NCI-H2196 (cell line): ENCODE results near the gene FAM187B.
"Not testable (repeated sequence)": the region's sequence is repeated elsewhere in the genome, so short reads cannot be mapped to it uniquely, and the experiment has no call there.

Source experiments
- DNase-seq: peaks from one replicate; lab custom pipeline; 2025; ENCODE audit not compliant: unreplicated experiment; lab: John Stamatoyannopoulos, UW

FAM187B gene

DNA sequence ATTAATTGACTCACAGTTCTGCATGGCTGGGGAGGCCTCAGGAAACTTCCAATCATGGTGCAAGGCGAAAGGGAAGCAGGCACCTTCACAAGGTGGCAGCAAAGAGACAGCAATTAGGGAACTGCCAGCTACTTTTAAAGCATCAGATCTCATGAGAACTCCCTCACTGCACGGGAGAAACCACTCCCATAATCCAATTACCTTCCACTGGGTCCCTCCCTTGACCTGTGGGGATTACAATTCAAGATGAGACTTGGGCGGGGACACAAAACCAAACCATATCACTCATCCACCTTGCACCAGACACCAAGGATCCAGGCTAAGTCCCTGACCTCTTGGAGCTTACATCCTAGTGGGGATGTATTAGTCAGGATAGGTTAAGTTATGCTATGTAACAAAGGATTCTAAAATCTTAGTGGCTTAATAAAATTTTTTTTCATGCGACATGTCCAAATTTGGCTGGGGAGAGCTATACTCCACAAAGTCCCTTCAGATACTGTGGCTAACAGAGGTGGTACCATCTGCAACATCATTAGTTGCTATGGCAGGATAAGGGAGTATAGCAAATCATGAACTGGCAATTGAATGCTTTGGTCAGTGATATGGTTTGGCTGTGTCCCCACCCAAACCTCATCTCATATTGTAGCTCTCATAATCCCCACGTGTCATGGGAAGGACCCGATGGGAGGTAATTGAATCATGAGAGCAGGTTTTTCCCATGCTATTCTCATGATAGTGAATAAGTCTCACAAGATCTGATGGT lies 8.3 kb upstream of the FAM187B start:
- no peak for DNase-seq

- no peak for DNase-seq
These were observed 4.4 kb upstream of the FAM187B start for GRCh38 chr19:35232912-35233311.

GRCh38 chr19:35231956-35232645 lies 3.6 kb upstream of the FAM187B start:
- no peak for DNase-seq

GRCh38 chr19:35229601-35230000 lies 1.1 kb upstream of the FAM187B start:
- no peak for DNase-seq

GRCh38 chr19:35226748-35227147 lies 1.8 kb downstream of the FAM187B start:
- DNase-seq, result no peak

GRCh38 chr19:35225951-35226350 lies 2.6 kb downstream of the FAM187B start:
- no peak for DNase-seq

DNA sequence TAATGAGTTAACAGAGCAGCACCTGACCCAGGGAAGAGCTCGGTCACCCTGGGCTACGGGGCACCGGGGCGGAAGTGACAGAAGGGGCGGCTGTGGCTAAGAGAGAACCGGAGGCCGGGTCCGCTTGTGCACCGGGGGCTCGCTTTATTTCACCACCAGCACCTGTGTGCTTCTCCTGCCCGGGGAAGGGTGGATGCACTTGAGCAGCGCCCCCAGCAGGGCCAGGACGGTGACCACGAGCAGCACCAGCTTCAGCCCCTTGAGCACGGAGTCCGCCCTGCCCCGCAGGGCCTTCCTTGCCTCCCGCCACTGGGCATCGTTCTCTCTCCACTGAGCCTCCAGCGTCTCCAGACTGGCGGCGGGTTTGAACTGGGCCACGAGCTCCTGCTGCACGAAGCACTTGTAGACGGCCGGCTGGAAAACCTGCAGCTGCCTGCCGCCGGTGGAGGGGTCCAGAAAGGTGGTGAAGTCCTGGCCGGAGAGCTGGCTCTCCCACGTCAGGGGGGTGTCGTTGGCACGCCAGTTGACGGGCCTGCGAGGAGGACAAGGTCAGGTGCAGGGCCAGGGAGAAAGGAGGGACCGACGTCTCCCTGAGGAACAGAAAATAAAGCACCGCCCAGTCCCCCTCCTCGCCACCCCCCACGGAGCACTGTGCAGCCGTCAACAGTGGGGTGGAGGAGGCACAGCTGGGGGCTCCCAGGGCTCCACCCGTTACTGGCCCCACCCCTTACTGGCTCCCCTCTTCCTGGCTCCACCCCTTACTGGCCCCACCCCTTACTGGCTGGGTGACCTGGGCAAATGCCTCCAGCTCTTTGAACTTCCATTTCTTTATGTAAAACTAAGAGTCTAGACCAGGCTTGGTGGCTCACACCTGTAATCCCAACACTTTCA lies 3.6 kb downstream of the FAM187B start:
- DNase-seq, result no peak

- DNase-seq, result no peak
These were observed 4.6 kb downstream of the FAM187B start for GRCh38 chr19:35223862-35224505.

GRCh38 chr19:35223084-35223790 lies 5.3 kb downstream of the FAM187B start:
- DNase-seq, result no peak

GRCh38 chr19:35222373-35223015 lies 6.0 kb downstream of the FAM187B start:
- DNase-seq, result no peak

- DNase-seq, result not testable (repeated sequence)
These were observed 7.5 kb downstream of the FAM187B start for GRCh38 chr19:35220973-35221590.

DNA sequence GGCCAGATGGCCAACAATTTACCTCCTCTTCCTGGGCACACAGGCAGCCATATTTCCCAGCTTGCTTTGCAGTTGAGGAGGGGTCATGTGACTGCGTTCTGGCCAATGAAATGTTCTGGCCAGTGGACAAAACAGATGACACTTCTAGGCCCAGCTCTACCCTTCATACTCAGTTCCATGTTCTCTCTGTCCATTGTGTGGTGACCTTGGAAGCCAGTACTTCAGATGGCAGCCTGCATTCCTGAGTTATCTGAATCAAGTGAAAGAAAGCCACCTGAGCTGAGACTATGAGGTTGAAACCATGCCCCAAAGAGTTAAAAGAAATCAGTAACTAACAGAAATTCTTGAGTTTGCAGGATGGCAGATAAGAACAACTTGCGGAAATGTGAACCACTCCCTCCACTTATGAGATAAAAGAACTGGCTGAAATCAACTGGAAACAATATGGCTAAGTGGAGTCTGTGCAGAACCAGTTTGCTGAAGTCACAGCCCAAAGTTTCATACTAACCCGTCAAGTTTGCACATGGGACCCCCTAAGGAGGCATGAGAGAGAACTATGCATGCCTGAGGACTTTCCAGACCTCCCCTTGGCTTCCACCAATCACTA lies 8.1 kb downstream of the FAM187B start:
- DNase-seq, result no peak

- no peak for DNase-seq
These were observed 9.5 kb downstream of the FAM187B start for GRCh38 chr19:35219008-35219407.

DNA sequence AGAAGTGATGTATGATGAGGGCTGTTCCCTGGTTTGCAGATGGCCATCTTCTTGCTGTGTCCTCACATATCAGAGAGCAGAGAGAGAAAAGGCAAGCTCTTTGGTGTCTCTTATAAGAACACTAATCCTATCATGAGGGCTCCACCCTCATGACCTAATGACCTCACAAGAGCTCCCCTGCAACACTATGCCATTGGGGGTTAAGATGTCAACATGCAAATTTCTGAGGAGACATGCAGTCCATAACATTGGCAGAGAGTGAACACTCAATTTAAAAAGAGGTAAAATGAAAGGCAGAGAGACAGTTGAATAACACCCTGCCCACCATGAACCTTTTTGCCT lies 10.9 kb downstream of the FAM187B start:
- DNase-seq, result no peak

DNA sequence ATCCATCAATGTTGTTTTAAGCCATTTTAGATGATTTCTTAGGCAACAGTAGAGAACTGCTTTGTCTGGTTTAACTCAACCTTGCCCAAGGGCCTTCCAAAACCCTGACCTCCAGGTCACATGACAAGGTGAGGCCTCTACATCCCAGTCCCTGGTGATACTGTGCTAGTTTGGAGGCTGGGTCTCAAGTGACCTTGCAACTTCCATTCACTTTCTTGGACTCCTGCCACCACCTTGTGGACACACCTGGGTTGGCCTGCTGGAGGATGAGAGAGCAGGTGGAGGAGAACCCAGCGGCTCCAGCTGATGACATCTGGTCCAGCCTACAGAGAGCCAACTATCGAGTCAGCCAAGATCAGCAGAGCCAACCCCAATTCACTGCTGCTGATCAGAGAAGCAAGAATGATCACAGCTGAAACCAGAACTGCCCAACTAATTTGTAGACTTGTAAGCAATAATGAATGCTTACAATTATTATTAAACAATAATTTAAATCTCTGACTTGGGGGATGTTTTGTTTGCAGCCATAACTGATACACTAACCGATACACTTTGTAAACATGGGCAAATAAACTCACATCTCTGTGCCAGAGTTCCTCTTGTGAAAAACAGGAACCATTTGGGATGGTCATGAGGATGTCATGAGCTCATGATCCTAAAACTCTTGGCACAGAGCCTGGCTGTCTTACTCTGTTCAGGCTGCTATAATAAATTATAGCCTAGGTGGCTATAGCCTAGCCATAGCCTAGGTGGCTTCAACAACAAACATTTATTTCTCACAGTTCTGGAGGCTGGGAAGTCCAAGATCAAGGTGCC lies 11.5 kb downstream of the FAM187B start:
- DNase-seq, result peak; percentile 42

GRCh38 chr19:35216016-35216832 lies 12.3 kb downstream of the FAM187B start:
- DNase-seq, result no peak

- no peak for DNase-seq
These were observed 13.6 kb downstream of the FAM187B start for GRCh38 chr19:35214766-35215422.
